Bladder microvascular endothelial cell (primary cell): ENCODE results near the gene ENOSF1. TPM values are rescaled to one million over a fixed set of nuclear protein-coding genes. Genes with fewer than 3 reads are reported as not detected.

Source experiments
- total RNA-seq: library from RNA; depleted of rRNA; stranded (reverse); fragments of >200 nt; gene quantifications from 2 replicates; pipeline ENCODE4 v1.2.3, GENCODE V29; 2014

The ENOSF1 gene
- 14.1 and 23.9 TPM in 2 replicates for total RNA-seq

GRCh38 chr18:712401-713134, at the start of gene ENOSF1:
Gene ENOSF1, minus strand, starts transcription at chr18:712630. Its CDS starts 43 bp downstream, at chr18:712587.

DNA sequence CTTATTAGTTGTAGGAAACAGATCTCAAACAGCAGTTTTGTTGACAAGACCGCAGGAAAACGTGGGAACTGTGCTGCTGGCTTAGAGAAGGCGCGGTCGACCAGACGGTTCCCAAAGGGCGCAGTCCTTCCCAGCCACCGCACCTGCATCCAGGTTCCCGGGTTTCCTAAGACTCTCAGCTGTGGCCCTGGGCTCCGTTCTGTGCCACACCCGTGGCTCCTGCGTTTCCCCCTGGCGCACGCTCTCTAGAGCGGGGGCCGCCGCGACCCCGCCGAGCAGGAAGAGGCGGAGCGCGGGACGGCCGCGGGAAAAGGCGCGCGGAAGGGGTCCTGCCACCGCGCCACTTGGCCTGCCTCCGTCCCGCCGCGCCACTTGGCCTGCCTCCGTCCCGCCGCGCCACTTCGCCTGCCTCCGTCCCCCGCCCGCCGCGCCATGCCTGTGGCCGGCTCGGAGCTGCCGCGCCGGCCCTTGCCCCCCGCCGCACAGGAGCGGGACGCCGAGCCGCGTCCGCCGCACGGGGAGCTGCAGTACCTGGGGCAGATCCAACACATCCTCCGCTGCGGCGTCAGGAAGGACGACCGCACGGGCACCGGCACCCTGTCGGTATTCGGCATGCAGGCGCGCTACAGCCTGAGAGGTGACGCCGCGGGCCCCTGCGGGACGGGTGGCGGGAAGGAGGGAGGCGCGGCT, 55.0 kb downstream of the ENOSF1 start, which contains the start of gene TYMS:
TSS of gene TYMS (plus strand) at position 343 of the 690 bp plus-strand sequence. CDS start at position 433, 90 bp downstream.

Other genes with a start within 250 kb of the ENOSF1 start
- gene COLEC12, start 211.9 kb downstream of the ENOSF1 start, total RNA-seq = 0.49 and 61.7 TPM in 2 replicates
- not detected in 2 replicates for gene CETN1, start 132.2 kb downstream of the ENOSF1 start, total RNA-seq
- gene CLUL1, start 115.6 kb downstream of the ENOSF1 start, total RNA-seq = 0.19 TPM in 1 of 2 replicates, not detected in the other
- gene TYMS, start 55.0 kb downstream of the ENOSF1 start, total RNA-seq = 53.3 and 81.3 TPM in 2 replicates
- 94.1 and 131 TPM in 2 replicates for gene YES1, start 99.6 kb upstream of the ENOSF1 start, total RNA-seq
- gene ADCYAP1, start 192.2 kb upstream of the ENOSF1 start, total RNA-seq = not detected in 2 replicates